OCI-LY7 (cell line): ENCODE measurements around the gene DHRSX.

ENCODE experiments used
- EZH2phosphoT487 ChIP-seq: fragments of 200-600 bp; sonication (generic); IDR thresholded peaks from 2 replicates; pipeline ENCODE4 v1.6.1; 2018; ENCODE audit warnings: low read depth, borderline replicate concordance, mild to moderate bottlenecking, mixed run types, antibody characterized with exemption, low read length, moderate library complexity, mixed read lengths
- TF ChIP-seq, protein P1 (sequence below): fragments of 200-600 bp; sonication (generic); conservative IDR thresholded peaks from 2 replicates; pipeline ENCODE4 v1.5.1; 2014; ENCODE audit warnings: mild to moderate bottlenecking, antibody characterized with exemption, low read length, moderate library complexity, mixed read lengths

DNA sequence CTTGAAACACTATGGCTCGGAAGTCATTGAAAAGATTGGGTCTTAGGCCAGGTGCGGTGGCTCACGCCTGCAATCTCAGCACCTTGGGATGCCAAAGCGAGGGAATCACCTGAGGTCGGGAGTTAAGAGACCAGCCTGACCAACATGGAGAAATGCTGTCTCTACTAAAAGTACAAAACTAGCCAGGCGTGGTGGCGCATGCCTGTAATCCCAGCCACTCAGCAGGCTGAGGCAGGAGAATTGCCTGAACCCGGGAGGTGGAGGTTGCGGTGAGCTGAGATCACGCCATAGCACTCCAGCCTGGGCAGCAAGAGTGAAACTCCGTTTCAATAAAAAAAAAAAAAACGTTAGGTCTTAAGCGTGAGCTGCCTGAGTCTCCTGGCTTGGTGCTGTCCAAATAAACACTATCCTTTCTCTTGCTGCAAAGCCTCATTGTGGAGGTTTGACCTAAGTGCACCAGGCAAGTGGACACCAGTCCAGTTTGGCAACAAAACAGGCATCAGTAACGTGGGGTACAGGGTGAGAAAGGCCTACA, 185.9 kb downstream of the DHRSX start:
- TF ChIP-seq, protein P1, sequence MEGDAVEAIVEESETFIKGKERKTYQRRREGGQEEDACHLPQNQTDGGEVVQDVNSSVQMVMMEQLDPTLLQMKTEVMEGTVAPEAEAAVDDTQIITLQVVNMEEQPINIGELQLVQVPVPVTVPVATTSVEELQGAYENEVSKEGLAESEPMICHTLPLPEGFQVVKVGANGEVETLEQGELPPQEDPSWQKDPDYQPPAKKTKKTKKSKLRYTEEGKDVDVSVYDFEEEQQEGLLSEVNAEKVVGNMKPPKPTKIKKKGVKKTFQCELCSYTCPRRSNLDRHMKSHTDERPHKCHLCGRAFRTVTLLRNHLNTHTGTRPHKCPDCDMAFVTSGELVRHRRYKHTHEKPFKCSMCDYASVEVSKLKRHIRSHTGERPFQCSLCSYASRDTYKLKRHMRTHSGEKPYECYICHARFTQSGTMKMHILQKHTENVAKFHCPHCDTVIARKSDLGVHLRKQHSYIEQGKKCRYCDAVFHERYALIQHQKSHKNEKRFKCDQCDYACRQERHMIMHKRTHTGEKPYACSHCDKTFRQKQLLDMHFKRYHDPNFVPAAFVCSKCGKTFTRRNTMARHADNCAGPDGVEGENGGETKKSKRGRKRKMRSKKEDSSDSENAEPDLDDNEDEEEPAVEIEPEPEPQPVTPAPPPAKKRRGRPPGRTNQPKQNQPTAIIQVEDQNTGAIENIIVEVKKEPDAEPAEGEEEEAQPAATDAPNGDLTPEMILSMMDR = no peak
- TF ChIP-seq EZH2phosphoT487 = no peak
